Fibroblast of peridontal ligament (primary cell): Measurements from ENCODE around the gene PMM2.
"Not testable (repeated sequence)": the region's sequence is repeated elsewhere in the genome, so short reads cannot be mapped to it uniquely, and the experiment has no call there.

ENCODE experiments used
- DNase-seq: peaks from one replicate; pipeline ENCODE4 v3.0.0-alpha.2; 2010; ENCODE audit errors: extremely low read depth

Gene PMM2

DNA sequence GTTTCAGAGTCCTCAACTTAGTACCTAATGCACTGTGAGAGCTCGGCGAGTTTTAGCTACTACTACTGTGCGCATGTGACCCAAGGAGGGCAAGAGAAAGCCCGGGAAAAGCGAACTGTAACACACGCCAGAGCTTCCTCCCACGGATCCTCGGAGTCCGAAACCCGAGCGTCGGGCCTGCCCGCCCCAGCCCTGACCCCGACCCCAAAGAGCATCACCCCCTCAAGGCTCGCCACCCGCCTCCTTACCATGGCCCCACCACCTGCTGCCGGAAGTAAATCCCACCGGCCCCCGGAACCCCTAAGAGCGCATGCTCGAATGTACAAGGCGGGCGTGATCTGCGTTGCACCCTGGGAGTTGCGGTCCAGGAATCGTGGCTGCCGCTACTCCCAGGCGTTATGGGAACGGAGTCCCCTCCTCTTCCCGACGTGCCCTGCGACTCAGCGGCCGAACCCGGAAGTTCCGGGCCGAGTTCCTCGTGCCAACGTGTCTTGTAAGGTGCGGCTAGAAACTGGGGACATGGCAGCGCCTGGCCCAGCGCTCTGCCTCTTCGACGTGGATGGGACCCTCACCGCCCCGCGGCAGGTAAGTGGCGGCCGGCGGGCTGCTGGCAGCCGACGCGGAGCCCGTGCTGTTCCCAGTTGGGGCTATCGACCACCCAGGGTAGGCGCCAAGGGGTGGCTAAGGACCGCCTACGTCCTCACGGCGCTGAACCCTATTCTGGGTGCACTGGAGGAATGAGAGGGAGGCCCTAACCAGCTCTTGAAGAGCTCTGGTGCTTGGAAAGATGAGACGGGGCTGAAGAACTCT is at the start of gene PMM2, which contains the start of gene TMEM186:
Gene PMM2, plus strand, starts transcription at position 476 of the 810 bp plus-strand sequence. Its CDS starts 44 bp downstream, at position 520.
Gene TMEM186, minus strand, starts transcription at position 276 of the 810 bp plus-strand sequence. Its CDS starts 25 bp downstream, at position 251.
- peak; percentile 92 for DNase-seq

DNA sequence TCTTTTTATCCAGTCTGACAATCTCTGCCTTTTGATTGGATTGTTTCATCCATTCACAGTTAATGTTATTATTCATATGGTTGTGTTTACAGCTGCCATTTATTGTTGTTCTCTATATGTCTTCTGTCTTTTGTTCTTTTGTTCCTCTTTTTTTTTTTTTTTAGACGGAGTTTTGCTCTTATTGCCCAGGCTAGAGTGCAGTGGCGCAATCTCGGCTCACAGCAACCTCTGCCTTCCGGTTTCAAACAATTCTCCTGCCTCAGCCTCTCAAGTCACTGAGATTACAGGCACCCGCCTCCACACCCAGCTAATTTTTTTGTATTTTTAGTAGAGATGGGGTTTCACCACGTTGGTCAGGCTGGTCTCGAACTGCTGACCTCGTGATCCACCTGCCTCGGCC is 48.7 kb upstream of the PMM2 start:
- DNase-seq: not testable (repeated sequence)

- peak; percentile 37 for DNase-seq
These were observed 45.9 kb upstream of the PMM2 start for GRCh38 chr16:8751481-8752311.

DNA sequence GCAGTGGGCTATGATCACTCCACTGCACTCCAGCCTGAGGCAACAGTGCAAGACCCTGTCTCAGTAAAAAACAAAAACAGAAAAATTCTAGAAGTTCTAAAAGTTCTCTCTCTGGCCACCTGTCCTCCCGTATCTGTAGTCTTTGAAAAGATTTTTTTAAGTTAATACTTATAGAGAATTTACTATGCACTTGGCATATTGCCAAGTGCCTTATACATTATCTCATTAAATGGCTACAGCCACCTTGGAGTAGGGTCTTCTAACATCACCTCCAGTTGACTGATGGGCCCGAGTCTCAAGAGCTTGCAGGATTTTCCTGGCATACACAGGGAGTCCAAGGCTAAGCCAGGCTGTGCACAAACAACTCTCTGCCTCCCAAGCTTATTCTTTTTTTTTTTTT is 44.9 kb upstream of the PMM2 start:
- DNase-seq: no peak

DNA sequence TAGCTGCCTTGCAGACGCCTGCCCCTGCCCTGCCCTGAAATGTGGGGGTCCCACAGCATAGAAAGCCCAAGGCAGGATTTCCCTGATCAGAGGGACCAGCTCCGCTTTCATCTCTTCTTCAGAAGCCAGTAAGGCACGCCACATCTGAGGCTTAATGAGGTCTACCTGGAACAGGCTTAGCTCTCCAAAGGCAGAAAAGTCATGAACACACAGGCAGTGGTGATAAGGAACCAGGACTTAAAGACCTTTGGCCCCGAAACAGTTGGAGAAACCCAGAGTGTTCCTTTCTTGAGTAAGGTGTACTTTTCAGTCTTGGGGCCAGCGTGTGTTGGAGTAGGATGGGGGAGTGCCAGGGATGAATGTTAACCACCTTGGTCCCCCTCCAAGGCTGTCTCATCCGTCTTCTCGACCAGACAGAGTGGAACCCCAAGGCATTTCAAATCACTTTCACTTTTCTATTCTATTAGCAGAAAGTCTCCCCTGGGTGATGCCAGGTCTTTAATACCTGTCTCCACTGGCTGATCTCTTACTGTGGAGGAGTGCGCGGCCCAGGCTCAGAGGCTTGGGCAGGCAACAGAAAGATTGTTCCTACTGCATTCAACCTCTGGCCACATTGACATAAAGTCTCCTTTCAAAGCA is 44.1 kb upstream of the PMM2 start:
- no peak for DNase-seq

GRCh38 chr16:8756755-8757154 is 40.9 kb upstream of the PMM2 start:
- DNase-seq: no peak

DNA sequence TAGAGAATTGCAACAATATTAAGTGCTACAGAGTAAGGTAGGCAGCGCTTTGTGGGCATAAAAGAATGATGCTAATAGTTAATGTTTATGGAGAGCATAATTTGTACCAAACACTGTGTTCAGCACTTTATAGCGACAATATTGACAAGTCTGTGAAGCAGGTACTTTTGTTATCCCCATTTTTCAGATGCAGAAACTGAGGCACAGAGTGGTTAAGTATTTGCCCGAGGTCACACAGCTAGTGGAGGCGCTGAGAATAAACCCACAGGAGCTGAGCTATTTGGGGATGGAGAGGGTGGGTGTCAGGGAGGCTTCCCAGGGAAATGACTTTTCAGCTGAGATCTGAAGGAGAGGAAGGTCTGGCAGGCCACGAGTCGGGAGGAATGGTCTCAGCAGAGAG is 39.6 kb upstream of the PMM2 start:
- no peak for DNase-seq

- no peak for DNase-seq
These were observed 37.6 kb upstream of the PMM2 start for GRCh38 chr16:8760021-8760420.

DNA sequence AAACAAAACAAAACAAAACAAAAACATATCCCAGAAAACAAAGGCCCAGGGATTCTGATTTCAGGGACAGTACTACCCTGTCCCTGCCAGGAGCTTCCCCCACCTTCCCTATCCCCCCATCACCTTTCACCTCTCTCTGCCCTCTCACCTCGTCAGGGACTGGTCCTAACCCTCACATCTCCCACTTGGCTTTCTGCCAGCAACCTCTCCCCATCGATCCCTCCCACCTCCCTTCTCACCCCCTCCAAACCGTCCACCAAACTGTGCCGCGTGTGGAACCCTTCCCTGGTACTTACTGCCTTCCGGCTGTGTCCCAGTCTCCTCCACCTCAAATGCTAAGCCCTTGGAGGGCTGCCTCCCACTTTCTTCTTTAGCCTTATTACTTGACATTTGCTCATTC is 36.6 kb upstream of the PMM2 start:
- no peak for DNase-seq

GRCh38 chr16:8762254-8762653 is 35.4 kb upstream of the PMM2 start:
- no peak for DNase-seq

DNA sequence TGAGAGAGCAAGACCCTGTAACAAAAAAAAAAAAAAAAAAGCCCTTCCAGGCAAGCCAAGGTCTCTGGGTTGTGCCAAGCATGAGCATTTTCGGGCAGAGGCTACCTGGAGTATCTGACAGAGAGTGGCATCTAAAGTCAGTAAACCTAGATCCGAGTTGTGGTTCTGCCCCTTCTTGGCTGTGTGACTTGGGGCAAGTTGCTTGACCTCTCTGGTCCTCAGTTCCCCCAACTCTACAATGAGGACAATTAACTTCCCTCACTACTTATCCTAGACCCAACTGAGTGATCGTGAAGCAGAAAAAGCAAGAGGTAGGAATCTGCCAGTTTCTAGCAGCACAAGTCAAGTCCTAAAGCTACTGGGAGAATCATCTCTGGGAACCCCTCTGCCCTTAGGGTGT is 34.6 kb upstream of the PMM2 start:
- DNase-seq: no peak

GRCh38 chr16:8763899-8764298 is 33.7 kb upstream of the PMM2 start:
- no peak for DNase-seq

DNA sequence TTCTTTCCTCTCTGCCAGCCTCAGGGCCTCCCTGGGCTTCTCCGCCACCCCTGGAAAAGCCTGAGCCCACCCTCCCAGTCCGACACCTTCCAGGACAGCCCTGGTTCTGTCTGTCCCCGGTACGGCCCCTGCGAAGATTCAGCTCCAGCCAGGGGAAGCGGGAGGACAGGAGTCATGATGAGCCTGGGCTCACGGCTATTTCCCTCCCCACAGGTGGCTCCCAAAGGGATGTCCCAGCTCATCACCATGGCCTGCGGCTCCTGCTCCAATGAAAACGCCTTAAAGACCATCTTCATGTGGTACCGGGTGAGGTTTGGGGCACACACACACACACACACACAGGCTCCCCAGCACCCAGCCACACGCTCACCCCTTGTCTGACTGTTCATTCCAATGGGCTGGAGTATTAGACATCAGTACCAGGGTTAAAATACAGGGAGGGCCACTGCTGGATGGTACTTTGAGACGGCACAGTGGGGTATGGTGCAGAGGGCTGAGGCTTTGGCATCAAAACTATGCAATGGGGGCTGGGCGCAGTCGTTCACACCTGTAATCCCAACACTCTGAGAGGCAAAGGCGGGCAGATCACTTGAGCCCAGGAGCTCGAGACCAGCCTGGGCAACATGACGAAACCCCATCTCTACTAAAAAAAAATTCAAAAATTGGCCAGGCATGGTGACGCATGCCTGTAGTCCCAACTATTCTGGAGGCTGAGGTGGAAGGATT is 33.0 kb upstream of the PMM2 start:
- DNase-seq: no peak

DNA sequence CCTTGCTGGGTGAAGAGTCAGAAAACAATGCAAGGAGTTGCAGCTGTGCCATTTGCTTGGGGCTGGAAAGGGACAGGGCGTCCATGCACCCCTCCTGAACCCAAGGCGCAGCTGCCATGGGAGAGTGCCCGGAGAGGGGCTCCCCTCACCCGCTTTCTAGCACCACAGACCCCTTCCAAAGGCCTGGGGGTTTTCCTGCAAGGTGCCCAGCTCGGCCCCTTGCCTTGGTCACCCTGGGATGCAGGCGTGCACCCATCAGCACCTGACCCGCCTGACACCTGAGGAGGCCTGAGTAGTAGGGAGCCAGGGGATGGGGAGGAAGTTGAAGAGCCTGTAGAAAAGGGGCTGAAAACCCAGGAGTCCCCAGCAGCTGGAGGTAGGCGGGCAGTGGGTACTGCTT is 30.5 kb upstream of the PMM2 start:
- no peak for DNase-seq

DNA sequence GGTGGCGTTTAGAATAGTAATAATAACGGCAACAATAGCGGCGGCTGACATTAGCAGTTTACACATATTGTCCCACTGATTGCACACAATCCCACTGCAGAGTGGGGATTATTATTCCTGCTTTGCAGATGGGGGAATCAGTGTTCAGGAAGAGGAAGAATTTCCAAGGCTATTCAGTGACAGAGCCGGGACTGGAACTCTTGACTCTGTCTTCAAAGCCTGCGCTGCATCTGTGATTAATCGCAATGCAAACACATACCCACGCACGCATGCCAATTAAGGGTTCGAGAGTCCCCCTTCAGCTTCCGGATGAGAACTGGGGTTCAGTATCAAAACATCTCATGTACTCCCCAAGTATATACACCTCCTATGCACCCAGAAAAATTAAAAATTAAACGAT is 29.4 kb upstream of the PMM2 start:
- no peak for DNase-seq

DNA sequence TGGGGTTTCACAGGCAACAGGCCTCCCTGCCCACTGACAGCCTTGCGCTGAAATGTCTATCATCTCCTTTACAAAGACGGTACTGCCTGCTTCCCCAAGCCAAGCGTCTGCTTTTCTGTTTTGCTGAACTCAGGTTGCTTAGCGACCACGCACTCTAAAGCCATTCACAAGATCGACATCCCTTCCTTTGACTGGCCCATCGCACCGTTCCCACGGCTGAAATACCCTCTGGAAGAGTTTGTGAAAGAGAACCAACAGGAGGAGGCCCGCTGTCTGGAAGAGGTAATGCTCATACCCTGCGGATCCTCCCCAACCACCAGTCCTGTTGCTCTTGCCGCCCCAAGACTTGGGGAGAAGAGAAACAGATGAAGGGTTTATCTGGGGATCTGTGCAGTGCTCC is 28.9 kb upstream of the PMM2 start:
- DNase-seq: no peak

DNA sequence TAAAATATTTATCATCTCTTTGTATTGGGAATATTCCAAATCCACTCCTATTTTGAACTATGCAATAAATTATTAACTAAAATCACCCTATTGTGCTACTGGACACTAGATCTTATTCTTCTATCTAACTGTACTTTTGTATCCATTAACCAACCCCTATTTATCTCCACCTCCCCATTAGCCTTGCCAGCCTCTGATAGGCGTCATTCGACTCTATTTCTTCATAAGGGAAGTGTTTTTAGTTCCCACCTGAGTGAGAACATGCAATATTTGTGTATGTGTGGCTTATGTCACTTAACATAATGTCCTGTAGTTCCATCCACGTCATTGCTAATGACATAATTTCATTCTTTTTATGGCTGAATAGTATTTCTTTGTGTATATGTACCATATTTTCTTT is 24.1 kb upstream of the PMM2 start:
- no peak for DNase-seq

GRCh38 chr16:8774208-8774607 is 23.4 kb upstream of the PMM2 start:
- DNase-seq: no peak

- no peak for DNase-seq
These were observed 22.3 kb upstream of the PMM2 start for GRCh38 chr16:8775359-8775758.

DNA sequence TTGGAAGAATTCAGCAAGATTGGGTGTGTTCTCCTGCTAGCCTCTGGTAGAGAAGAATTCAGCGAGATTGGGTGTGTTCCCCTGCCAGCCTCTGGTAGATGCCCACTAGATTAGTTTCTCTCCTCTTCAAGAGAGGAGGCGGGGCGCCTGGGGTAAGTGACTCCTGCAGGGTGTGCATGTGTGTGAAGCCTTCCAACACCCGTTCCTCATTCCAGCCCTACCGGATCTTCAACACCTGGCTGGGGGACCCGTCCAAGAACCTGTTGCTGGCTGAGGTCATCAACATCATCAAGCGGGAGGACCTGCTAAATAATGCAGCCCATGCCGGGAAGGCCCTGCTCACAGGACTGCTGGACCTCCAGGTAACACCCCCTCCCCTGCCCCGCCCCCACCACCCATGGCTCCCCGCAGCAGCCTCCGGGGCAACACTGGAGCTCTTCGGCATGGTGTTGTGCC is 21.5 kb upstream of the PMM2 start:
- no peak for DNase-seq

DNA sequence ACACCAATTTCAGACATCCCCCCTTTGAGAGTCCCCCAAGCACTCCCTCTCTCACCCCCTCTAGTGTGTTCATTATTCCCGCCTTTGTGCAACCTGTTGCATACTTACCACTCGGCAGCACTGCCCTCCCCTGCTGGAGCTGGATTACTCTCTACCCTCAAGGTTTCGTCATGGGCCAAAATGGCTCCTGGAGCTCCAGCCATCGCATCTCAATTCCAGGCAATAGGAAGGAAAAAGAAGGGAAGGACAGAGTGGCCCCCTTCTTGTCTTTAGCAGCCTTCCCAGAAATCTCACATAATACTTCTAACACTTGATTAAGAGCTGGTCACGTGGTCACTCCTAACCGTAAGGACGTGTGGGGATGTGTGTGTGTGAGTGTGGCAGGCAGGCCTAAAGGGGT is 20.4 kb upstream of the PMM2 start:
- no peak for DNase-seq

- no peak for DNase-seq
These were observed 15.8 kb upstream of the PMM2 start for GRCh38 chr16:8781797-8782196.
